Renal pelvis (tissue), 12 donors: ENCODE data around the gene DUSP9. TPM values are rescaled to one million over a fixed set of nuclear protein-coding genes. Genes with fewer than 3 reads are reported as not detected.
"Not testable (repeated sequence)": the region's sequence is repeated elsewhere in the genome, so short reads cannot be mapped to it uniquely, and the experiment has no call there.

ENCODE experiments used
- DNase-seq: peaks from one replicate; pipeline ENCODE4 v3.0.0-alpha.2; 2013
- long read RNA-seq, 16 experiments: transcript quantifications; one replicate each; lab custom pipeline, GENCODE V29; 2026
- polyA plus RNA-seq, 3 donors: library from polyadenylated mRNA; unstranded; fragments of 120-200 nt; gene quantifications; one replicate each; pipeline ENCODE4 v1.2.1, GENCODE V29; 2013; ENCODE audit not compliant: insufficient read length in 3 of 3

DUSP9 gene, protein sequence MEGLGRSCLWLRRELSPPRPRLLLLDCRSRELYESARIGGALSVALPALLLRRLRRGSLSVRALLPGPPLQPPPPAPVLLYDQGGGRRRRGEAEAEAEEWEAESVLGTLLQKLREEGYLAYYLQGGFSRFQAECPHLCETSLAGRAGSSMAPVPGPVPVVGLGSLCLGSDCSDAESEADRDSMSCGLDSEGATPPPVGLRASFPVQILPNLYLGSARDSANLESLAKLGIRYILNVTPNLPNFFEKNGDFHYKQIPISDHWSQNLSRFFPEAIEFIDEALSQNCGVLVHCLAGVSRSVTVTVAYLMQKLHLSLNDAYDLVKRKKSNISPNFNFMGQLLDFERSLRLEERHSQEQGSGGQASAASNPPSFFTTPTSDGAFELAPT
- polyA plus RNA-seq, result 10 to 100 TPM; 47.5 to 62.2 (median 53.3) TPM
- long read RNA-seq, donor 1, transcript DUSP9-201 (4 exons, 2,433 nt), result minor isoform, 9 of 21 reads
- long read RNA-seq, donor 1, transcript DUSP9-202 (4 exons, 2,289 nt), result major isoform, 12 of 21 reads
- long read RNA-seq, donor 1, partial matches to known transcripts, result 0 of 21 reads
- long read RNA-seq, donor 1, other reads (novel, unspliced or antisense), result 0 of 21 reads
- long read RNA-seq, donor 2, transcript DUSP9-201 (4 exons, 2,433 nt), result minor isoform, 11 of 67 reads
- long read RNA-seq, donor 2, transcript DUSP9-202 (4 exons, 2,289 nt), result major isoform, 20 of 67 reads
- long read RNA-seq, donor 2, partial matches to known transcripts, result 36 of 67 reads
- long read RNA-seq, donor 2, other reads (novel, unspliced or antisense), result 0 of 67 reads
- long read RNA-seq, donor 3, transcript DUSP9-201 (4 exons, 2,433 nt), result minor isoform, 9 of 22 reads
- long read RNA-seq, donor 3, transcript DUSP9-202 (4 exons, 2,289 nt), result major isoform, 13 of 22 reads
- long read RNA-seq, donor 3, partial matches to known transcripts, result 0 of 22 reads
- long read RNA-seq, donor 3, other reads (novel, unspliced or antisense), result 0 of 22 reads
- long read RNA-seq, donor 4, transcript DUSP9-201 (4 exons, 2,433 nt), result major isoform, 15 of 346 reads
- long read RNA-seq, donor 4, transcript DUSP9-202 (4 exons, 2,289 nt), result minor isoform, 14 of 346 reads
- long read RNA-seq, donor 4, partial matches to known transcripts, result 131 of 346 reads
- long read RNA-seq, donor 4, other reads (novel, unspliced or antisense), result 186 of 346 reads
- long read RNA-seq, donor 5, transcript DUSP9-202 (4 exons, 2,289 nt), result major isoform, 7 of 10 reads
- long read RNA-seq, donor 5, partial matches to known transcripts, result 0 of 10 reads
- long read RNA-seq, donor 5, other reads (novel, unspliced or antisense), result 0 of 10 reads
- long read RNA-seq, donor 6, transcript DUSP9-202 (4 exons, 2,289 nt), result major isoform, 11 of 17 reads
- long read RNA-seq, donor 6, transcript DUSP9-201 (4 exons, 2,433 nt), result minor isoform, 6 of 17 reads
- long read RNA-seq, donor 6, partial matches to known transcripts, result 0 of 17 reads
- long read RNA-seq, donor 6, other reads (novel, unspliced or antisense), result 0 of 17 reads
- long read RNA-seq, donor 7, transcript DUSP9-201 (4 exons, 2,433 nt), result minor isoform, 17 of 50 reads
- long read RNA-seq, donor 7, transcript DUSP9-202 (4 exons, 2,289 nt), result major isoform, 28 of 50 reads
- long read RNA-seq, donor 7, partial matches to known transcripts, result 5 of 50 reads
- long read RNA-seq, donor 7, other reads (novel, unspliced or antisense), result 0 of 50 reads
- long read RNA-seq, donor 8, partial matches to known transcripts, result 0 of 1 reads
- long read RNA-seq, donor 8, other reads (novel, unspliced or antisense), result 0 of 1 reads
- long read RNA-seq, donor 9, transcript DUSP9-202 (4 exons, 2,289 nt), result minor isoform, 17 of 40 reads
- long read RNA-seq, donor 9, transcript DUSP9-201 (4 exons, 2,433 nt), result major isoform, 18 of 40 reads
- long read RNA-seq, donor 9, partial matches to known transcripts, result 5 of 40 reads
- long read RNA-seq, donor 9, other reads (novel, unspliced or antisense), result 0 of 40 reads
- long read RNA-seq, donor 10, transcript DUSP9-201 (4 exons, 2,433 nt), result major isoform, 14 of 87 reads
- long read RNA-seq, donor 10, transcript DUSP9-202 (4 exons, 2,289 nt), result minor isoform, 12 of 87 reads
- long read RNA-seq, donor 10, partial matches to known transcripts, result 61 of 87 reads
- long read RNA-seq, donor 10, other reads (novel, unspliced or antisense), result 0 of 87 reads
- long read RNA-seq, donor 11, transcript DUSP9-202 (4 exons, 2,289 nt), result major isoform, 7 of 11 reads
- long read RNA-seq, donor 11, partial matches to known transcripts, result 0 of 11 reads
- long read RNA-seq, donor 11, other reads (novel, unspliced or antisense), result 0 of 11 reads
- long read RNA-seq, donor 12, transcript DUSP9-201 (4 exons, 2,433 nt), result minor isoform, 17 of 38 reads
- long read RNA-seq, donor 12, transcript DUSP9-202 (4 exons, 2,289 nt), result major isoform, 21 of 38 reads
- long read RNA-seq, donor 12, partial matches to known transcripts, result 0 of 38 reads
- long read RNA-seq, donor 12, other reads (novel, unspliced or antisense), result 0 of 38 reads
- long read RNA-seq, donor 13, transcript DUSP9-202 (4 exons, 2,289 nt), result major isoform, 6 of 68 reads
- long read RNA-seq, donor 13, transcript DUSP9-201 (4 exons, 2,433 nt), result major isoform, 6 of 68 reads
- long read RNA-seq, donor 13, partial matches to known transcripts, result 56 of 68 reads
- long read RNA-seq, donor 13, other reads (novel, unspliced or antisense), result 0 of 68 reads
- long read RNA-seq, donor 14, transcript DUSP9-201 (4 exons, 2,433 nt), result minor isoform, 17 of 69 reads
- long read RNA-seq, donor 14, transcript DUSP9-202 (4 exons, 2,289 nt), result major isoform, 32 of 69 reads
- long read RNA-seq, donor 14, partial matches to known transcripts, result 20 of 69 reads
- long read RNA-seq, donor 14, other reads (novel, unspliced or antisense), result 0 of 69 reads
- long read RNA-seq, donor 15, transcript DUSP9-201 (4 exons, 2,433 nt), result minor isoform, 8 of 26 reads
- long read RNA-seq, donor 15, transcript DUSP9-202 (4 exons, 2,289 nt), result major isoform, 18 of 26 reads
- long read RNA-seq, donor 15, partial matches to known transcripts, result 0 of 26 reads
- long read RNA-seq, donor 15, other reads (novel, unspliced or antisense), result 0 of 26 reads
- long read RNA-seq, donor 16, transcript DUSP9-201 (4 exons, 2,433 nt), result minor isoform, 5 of 20 reads
- long read RNA-seq, donor 16, transcript DUSP9-202 (4 exons, 2,289 nt), result major isoform, 10 of 20 reads
- long read RNA-seq, donor 16, partial matches to known transcripts, result 5 of 20 reads
- long read RNA-seq, donor 16, other reads (novel, unspliced or antisense), result 0 of 20 reads

DNA sequence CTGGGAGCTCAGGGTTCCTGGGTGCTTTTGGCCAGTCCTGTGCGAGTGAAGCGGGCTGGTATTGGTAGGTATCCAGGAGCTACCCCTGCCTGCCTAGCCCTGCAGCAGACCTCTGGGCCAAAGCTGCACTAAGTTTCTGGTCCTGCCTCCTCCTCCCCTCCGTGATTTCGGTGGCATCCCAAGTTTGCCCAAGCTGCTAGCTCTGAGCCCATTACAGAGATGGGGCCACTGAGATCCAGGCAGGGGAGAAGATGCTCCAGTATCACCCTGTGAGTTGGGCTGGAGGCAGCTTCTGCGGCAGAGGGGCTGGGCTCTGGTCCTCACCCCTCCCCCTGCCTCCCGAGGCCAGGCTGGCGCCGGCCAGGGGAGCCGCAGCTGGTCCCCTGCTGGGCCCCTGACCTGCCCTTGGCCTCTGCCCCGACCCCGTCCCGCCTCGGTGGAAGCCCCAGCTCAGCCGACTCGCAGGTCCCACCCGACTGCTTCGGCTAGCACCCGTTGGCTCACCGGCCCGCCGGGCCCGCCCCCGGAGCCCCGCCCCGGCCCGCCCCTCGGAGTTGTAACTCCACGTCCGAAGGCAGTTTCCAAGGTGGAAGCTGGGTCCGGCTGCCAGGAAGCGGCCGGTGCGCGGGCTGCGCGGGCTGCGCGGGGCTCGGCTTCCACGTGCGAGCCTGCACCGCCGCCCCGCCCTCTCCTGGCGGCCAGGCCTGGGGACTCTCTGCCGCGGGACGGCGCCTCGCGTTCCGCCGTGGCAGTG is at the start of gene DUSP9:
TSS of gene DUSP9 (plus strand) at position 584 of the 754 bp plus-strand sequence. CDS start 751 bp downstream, outside the sequence.
- DNase-seq, result peak; percentile 57

DNA sequence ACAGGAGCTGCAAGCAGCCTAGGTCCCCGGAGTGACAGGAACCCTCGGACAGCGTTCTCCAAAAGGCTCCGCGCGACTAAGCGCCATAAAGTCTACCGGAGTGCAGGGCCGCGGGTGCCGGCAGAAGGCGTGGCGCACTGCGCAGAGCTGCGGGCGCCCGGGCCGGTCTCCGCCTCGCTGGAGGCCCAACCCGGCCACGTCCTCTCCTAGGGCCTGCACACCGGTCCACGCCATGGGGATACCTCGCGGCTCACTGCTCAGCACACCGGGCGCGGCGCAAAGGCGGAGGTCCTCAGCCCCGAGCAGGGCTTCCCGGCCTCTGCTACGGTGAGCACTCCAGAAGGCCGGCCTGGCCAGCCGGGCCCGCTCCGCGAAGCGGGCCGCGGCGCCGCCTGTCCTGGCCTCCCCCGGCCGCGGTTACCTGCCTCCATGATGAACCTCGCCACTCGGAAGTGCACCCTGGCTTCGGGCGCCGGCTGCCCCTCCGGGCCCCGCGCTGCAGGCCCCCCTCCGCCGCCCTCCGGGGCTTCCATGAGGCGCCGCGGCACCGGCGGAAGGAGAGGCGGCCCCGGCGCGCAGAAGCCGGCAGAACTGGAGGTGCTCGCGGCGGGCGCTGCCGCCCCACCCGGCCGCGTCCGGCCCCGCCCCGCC is 48.3 kb upstream of the DUSP9 start, which contains the start of gene CCNQ:
TSS of gene CCNQ (minus strand) at position 599 of the 651 bp plus-strand sequence. CDS start at position 533, 66 bp downstream.
- DNase-seq, result no peak

DNA sequence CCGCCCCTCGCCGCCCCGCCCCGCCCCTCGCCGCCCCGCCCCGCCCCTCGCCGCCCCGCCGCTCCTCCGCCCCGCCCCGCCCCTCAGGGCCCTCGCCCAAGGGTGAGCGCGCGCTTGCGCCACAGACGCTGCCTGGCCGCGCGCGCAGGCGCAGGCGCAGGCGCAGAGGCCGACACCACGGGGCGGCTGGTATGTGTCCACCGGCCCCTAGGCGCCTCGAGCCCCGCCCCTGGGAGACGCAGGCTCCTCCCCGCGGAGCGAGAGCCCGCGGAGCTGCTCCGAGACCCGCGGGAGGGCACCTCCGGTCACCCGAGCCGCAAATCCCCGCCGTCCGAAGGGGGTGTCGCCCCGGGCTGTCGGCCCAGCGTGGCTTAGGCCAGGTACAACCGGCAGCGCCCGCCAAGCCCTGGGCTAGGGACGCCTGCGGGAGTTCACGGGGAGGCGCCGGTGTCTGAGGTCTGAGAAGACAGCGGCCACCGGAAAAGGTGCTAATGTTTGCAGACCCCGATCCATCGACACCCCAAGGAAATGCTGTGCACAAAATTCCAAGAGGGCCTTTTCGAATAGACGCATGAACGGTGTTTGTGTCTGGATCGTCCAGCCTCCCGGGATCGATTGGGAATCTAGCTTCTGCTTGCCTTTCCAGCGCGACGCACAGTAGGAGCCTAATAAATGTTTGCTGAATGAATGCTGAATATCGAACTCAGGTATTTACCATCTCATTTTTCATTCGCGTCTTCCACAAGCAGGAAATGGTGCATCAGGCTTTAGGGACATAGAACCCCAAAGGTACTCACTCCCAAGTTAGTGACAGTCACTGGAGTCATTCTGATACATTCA is 47.6 kb upstream of the DUSP9 start:
- DNase-seq, result peak; percentile 83

DNA sequence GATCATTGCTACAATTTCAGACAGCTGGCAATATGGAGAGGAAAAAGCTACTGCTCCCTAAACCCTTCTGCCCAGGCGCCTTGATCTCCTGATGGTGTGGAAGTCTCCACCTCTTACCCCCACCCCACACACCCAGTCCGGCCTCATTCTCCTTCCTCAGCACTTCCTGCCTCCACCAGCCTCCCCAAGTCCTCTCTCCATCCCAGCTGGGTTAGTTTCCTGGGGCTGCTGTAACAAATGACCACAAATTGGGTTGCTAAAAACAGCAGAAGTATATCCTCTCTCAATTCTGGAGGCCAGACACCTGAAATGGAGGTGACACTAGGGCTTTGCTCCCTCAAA is 47.0 kb upstream of the DUSP9 start:
- no peak for DNase-seq

DNA sequence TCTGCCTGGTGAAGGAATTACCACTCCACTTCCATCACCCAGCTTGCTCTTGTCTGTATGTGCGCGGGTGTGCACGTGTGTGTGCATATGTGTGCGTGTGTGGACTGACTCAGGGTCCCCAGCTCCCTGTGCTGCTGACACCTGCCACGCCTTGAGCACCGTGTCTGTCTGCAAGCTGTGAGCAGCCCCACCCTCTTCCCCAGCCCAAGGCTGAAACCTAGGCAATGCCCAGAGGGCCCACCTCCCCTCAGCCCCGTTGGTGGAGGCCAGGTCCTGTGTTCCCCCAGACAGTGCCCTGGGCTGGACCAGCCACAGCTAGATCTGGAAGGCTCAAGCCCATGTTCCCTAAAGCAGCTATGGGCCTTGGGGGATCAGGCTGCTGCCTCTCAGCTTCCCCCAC is 46.1 kb upstream of the DUSP9 start:
- no peak for DNase-seq

DNA sequence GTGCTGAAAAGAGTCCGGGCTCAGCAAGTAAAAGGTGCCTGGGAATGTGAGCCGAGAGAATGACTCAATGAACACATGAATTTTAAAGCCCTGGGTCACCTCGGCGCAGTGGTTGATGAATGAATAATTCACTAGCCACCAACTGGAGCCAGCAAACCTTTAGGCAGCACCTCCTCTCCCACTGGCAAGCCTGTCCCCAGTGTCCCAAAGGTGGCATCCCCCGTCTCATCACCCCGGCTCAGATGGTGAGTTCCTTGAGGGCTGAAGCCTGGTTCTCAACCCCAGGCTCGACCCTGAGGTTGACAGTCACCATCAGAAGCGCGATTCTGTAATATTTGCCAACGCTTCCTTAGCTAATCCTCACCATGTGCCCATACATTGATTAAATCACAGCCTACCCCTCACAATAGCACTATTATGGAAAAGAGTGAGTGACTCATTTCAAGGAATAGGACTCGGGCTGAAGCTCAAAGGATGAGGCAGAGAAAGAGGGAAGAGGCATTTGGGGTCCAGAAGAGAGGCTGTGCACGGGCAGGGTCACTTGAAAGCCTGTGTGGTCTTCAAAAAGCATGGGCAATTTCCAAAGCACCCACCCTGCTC is 45.4 kb upstream of the DUSP9 start:
- DNase-seq, result no peak

DNA sequence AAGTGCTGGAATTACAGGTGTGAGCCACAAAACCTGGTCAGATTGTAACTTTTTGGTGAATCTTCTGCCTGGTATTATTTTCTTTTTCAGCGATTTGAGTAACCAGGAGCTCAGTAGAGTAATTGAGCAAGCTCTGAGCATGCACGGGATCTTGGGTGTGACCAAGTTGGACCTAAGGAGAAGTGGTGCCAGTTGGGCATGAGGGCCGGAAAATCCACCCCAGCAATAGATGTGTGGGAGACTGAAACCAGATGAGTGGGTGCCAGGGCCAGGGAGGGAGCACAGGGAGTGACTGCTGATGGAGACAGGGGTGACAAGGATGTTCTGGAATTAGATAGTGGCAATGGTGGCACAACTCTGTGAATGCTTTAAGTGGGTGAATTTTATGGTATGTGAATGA is 44.4 kb upstream of the DUSP9 start:
- DNase-seq, result no peak

DNA sequence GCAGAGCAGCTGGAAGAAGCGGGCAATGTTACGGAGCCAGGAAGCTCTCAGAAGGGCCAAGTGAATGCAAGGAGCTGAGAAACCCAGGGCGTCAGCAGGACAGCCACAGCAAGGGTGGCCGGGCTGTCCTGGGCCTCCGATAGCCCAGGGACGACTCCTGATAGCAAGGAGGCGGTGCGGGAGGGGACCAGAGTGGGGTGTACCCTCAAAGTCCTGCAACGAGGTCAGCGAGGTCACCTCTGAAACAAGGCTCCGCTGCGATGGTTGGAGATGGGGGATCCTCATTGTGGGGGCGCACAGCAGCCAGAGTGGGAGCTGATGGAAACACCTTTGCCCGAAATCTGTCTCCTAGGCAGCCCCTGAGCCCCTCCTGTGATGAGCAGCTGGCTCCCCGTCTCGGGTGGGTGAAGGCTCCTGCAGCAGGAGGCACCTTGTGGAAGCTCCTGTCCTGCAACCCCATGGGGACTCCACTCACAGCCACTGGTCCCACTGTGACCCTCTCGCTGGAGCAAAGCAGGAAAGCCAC is 43.8 kb upstream of the DUSP9 start:
- no peak for DNase-seq

DNA sequence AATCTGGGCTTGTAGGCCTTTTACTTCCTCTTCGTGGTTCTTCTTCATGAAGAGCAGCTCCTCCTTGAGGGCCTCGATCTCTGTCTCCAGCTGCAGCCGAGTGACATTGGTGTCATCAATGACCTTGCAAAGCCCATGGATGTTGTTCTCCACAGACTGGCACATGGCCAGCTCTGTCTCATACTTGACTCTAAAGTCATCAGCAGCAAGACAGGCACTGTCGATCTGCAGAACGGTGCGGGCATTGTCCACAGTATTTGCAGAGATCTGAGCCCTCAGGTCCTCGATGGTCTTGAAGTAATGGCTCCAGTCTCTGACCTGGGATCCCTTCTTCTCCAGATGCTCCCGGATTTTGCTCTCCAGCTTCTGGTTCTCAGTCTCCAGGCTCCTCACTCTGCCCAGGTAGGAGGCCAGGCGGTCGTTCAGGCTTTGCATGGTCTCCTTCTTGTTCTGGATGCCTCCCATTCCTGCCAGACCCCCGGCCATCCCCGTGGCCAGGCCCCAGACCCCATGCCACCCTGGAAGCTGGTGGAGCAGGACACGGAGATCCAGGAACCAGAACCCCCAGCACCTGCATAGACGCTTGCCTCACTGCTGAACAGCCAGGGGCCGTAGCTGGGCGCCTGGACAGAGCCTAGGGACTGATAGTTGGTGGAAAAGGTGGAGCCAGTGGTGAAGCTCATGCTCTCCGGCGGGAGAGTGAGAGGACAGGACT is 42.2 kb upstream of the DUSP9 start:
- not testable (repeated sequence) for DNase-seq

DNA sequence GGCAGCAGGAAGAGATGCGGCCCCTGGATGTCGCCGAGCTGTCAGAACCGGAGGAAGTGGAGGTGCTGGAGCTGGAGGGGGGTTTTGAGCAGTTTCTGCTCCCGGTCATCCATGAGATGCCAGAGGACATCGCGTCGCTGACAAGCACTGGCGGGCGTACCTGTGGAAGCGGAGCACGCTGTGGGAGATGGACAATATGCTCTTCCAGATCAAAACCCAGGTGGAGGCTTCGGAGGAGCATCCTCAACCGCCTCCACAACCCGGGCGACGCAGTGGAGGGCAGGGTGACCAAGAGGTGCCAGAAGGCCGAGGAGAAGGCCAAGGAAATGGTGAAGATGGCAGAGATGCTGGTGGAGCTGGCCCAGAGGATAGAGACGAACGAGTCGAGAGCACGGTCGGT is 40.5 kb upstream of the DUSP9 start:
- DNase-seq, result no peak

DNA sequence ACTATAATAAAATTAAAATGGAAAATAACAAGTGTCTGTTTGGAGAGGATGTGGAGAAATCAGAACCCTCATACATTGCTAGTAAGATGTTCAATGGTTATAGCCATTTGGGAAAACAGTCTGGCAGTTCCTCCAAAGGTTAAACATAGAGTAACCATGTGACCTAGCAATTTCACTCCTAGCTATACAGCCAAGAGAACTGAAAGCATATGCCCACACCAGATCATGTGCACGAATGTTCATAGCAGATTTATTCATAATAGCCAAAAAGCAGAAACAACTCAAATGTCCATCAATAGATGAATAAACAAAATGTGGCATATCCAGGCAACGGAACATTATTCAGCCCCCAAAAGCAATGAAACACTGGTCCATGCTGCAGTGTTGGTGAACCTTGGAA is 38.6 kb upstream of the DUSP9 start:
- DNase-seq, result no peak

DNA sequence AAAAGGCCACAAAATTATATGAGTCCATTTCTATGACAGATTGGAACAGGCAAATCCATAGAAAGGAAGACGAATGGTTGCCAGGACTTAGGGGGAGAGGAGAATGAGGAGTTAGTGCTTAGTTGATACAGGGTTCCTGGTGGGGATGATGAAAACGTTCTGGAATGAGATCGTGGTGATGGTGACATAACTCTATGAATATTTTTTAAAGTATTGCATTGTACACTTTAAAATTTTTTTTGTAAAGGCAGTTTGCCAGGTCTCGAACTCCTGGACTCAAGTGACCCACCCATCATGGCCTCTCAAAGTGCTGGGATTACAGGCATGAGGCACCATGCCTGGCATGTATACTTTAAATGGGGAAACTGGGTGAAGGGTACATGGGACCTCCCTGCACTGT is 38.2 kb upstream of the DUSP9 start:
- DNase-seq, result no peak

DNA sequence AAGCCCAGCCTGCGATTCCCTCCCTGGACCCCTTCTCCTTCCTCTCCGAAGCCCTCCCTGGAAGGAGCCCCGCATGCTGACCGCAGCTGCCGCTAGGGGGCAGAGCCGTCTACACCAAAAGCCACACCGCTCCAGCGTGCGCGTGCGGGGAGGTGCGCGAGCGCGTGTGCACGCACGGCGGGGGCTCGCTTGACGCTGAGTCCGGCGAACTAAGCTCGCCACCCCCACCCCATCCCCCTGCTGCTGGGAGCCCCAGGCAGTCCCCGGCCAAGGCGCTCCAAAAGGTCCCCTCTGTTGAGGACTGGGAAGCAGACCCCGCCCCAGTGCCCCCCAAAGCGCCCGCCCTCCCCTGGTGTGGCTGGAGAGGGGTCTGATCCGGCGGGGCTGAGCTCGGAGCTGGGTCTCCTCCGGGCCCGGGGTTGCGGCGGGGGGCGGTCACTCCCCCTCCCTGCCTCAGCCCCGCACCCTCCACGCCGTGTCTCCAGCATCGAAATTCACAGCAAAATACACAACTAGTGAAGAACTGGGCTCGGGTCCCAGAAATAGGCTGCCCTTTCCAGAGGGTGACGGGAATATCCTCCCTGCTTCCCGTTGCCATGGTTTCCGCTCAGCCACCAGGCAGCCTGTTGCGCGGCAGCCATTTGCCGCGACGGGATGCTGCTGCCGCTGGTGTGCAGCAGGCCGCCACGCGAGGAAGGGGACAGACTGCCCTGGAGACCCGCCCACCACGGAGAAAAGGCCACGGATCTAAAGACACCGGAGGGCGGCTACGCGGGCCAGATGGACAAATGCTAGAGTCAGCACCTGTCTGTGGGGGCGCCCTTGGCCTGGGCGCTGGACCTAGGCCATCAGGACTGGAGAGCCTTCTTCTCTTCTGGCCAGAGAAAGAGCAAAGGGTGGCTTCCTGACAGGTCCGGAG is 36.8 kb upstream of the DUSP9 start:
- peak; percentile 69 for DNase-seq
